GM21825 (cell line): ENCODE measurements around the gene OXCT1.
"Not testable (repeated sequence)": the region's sequence is repeated elsewhere in the genome, so short reads cannot be mapped to it uniquely, and the experiment has no call there.

Experiments
- ATAC-seq: cut with Tn5 transposase; IDR thresholded peaks from one replicate; pipeline ENCODE4 v1.9.1; 2021; ENCODE audit warnings: mild to moderate bottlenecking, moderate library complexity; ENCODE audit not compliant: unreplicated experiment

OXCT1 gene

GRCh38 chr5:41875121-41875520, 4.9 kb upstream of the OXCT1 start:
- no peak for ATAC-seq

DNA sequence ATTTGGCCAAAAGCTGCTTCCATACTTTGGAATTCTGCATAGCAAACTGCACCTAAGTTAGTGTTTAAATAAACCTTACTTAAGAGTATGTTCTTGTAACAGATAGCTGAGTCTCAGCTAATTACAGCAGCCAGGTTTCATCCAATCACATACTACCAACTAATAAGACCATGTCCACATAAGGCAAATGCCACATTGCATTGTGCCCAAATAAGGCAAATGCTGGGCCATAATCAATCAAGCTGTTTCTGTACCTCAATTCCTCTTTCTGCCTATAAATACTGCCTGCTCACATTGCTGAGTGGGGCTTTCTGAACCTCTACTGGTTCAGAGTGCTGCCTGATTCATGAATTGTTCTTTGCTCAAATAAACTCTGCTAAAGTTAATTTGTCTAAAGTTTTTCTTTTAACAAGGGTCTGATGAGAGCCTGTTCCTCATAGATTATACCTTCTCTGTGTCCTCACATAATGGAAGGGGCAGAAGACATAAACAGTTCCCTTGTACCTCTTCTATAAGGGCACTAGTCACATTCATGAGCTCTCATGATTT, 4.4 kb upstream of the OXCT1 start:
- ATAC-seq, result no peak

GRCh38 chr5:41871852-41872251, 1.6 kb upstream of the OXCT1 start:
- ATAC-seq, result no peak

- no peak for ATAC-seq
Observed at GRCh38 chr5:41870627-41871048, 413 bp upstream of the OXCT1 start.

DNA sequence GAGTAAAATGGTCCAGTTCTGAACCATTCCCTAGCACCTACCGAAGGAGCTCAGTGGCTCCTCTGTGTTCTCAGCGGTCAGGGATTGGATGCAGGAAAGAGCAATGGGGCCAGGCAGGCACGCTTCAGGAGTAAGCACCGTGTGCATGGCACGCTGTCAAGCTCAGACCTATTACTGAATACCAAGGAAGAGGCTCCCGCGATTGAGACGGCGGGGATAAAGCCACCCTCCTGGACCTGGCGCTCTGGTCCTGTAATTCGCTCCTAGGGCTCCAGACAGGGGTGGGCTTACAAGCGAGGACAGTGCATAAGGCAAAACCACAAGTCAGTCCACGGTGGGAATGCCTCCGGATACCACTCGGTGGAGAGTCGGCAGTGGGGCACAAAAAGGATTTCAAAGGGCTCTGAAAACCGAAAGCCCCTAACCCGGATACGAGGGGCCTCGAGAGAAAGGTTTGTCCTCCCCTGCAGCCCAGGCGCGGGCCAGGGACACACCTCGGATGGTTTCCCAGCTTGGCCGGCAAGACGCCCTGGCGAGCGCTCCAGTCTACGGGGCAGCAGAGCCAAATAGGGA, 988 bp downstream of the OXCT1 start:
- ATAC-seq, result no peak

GRCh38 chr5:41863871-41864486, 6.2 kb downstream of the OXCT1 start:
- ATAC-seq, result peak; percentile 56

DNA sequence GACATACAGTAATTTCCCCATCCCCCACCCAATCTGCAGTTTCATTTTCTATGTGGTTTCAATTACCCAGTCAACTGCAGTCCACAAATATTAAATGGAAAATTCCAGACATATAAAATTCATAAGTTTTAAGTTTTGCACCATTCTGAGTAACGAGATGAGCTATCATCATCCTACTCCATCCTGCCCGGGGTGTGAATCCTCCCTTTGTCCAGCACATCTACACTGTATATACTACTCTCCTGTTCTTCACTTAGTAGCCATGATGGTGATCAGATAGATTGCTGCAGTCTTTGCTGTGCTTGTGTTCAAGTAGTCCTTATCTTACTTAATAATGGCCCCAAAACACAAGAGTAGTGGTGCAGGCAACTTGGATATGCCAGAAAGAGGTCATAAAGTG, 11.3 kb downstream of the OXCT1 start:
- ATAC-seq, result no peak

DNA sequence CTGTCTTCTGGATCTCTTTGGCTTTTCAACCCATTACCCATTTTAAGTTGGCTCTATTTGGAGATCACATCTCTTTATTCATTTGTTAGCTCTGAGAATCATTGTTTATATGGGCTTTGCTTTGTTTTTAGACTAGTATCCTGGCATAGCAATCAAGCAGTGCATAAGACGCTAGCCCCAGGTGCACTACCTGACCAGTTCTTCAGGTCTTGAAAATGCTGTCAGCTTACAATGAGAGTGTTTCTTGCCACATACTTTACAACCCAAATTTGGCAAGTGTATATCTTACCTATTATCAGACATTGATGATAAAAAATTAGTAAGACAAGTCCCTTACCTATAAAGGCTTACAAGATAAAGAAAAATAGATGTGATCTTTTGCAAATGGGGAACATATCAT, 12.2 kb downstream of the OXCT1 start:
- no peak for ATAC-seq

- ATAC-seq, result peak; percentile 91
Observed at GRCh38 chr5:41856644-41857491, 13.4 kb downstream of the OXCT1 start.

GRCh38 chr5:41852293-41852692, 17.9 kb downstream of the OXCT1 start:
- no peak for ATAC-seq

DNA sequence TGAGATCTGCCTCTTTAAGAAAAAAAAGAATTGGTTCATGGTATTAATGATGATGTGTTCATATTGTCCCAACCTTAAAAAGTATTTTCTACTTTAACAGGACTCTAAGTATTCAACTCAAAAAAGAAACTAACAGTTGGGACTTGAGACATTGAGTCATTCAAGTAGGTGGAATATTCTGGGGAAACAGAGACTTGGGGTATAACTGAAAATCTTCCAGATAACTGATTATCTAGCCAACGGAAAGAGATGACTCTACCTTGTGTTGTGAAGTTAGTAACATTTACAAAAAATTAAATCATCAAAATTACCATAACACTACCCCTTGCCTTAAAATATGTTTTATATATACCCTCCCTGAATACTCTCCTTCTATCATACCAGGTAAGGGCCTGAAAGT, 19.1 kb downstream of the OXCT1 start:
- ATAC-seq, result no peak

GRCh38 chr5:41848983-41849382, 21.2 kb downstream of the OXCT1 start:
- no peak for ATAC-seq

DNA sequence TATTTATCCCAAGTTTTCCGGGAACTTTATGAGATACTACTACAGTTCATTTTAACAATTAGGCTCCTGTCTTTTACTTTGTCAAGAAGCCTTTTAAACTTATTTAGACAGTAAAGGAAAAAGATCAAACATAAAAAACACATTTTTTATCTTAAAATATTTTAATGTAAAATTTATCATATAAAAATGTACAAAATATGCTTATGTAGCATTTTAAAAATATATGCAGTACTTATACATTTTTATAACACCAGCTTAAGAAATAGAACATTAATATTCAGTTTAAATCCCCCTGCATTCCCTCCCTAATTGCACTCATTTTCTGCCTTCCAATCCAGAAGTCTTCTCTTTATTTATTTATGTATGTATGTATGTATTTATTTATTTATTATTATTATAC, 24.5 kb downstream of the OXCT1 start:
- ATAC-seq, result not testable (repeated sequence)

DNA sequence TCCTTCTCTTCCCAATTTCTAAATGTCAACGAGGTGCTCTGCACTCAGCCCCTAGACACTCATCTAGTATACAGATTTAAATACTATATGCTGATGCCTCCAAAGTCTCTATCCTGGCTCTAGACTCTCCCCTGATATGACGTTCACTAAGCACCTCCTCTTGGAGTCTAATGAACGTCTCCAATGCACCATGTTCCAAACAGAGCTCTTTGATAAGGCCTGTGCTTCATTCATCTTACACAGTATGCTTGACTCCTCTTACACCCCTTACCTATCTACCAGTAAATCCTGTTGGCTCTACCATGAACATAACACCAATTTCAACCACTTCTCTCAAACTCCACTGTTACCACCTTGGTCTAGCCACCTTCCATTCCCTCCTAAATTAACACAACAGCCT, 25.7 kb downstream of the OXCT1 start:
- ATAC-seq, result no peak

DNA sequence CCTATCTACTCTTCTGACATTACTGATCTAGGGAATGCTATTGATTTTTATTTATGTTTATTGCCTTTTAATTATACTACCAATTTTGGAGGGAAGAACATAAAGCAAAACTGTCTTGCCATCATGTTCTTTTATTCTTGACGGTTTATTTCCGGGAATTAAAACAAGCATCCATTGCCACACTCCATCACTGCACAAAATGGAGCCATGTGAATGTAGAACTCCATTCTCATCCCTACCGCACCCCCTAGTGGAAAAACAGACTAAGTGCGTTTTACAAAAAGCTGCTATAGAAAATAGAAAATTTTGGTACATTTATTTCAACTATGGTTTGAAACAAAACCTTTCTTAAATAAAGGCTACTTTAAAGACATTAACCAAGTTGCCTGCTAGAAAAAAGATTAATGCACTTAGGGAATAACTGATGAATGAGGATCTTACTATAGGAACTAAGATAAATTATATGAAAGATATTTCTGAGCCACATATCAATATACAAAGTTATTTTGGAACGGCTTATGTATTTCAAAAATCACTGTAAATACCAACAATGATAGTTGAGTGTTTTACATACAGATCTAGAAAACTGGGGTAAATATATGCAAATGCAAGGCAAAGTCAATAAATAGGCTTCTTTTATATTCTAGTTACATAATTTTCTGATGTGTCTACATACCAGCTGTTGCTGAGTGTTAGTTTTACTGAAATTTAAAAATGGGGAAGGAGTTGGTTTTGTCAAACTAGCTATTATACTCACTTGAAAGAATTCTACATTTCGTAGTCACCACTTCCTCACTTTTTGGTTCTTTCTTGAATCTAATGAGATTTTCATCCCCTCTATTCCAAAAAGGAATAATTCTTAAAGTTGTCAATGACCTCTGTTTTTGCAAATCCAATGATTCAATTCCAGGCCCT, 26.5 kb downstream of the OXCT1 start:
- no peak for ATAC-seq

DNA sequence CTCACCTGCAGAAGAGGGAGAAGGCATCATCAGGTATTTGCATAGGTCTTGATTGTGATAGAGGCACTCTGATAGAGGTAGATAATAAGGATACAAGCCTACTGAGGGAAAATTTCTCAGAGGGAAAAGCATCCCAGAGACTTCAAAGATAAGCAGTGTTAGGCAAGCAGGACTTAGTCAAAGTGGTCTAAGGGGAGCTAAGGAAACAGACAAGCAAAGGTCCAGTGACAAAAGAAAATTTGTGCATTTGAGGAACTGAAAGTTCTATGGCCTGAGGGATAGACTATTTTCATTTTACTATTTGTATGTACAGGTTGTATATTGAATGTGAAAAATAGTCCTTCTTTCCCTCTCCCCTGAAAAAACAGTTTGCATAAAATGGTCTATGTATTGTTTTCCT, 27.4 kb downstream of the OXCT1 start:
- peak; percentile 87 for ATAC-seq

DNA sequence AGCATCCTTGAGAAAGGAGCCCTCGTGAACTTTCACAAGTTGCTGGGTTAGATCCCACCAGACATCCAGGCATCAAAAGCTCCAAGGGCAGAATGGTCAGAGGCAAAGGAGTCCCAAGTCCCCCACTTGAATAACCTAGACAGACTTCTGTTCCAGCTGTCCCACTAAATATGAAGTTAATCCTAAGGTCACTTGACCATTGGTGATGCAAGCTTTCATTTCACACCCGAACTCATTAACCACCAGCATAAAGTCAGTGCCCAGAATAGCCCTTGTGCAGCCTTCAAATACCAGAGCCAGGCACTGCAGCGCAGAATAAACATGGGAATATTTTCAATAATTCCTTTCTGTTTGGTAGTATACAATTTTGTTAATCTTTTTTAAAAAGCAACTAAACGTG, 28.9 kb downstream of the OXCT1 start:
- no peak for ATAC-seq

DNA sequence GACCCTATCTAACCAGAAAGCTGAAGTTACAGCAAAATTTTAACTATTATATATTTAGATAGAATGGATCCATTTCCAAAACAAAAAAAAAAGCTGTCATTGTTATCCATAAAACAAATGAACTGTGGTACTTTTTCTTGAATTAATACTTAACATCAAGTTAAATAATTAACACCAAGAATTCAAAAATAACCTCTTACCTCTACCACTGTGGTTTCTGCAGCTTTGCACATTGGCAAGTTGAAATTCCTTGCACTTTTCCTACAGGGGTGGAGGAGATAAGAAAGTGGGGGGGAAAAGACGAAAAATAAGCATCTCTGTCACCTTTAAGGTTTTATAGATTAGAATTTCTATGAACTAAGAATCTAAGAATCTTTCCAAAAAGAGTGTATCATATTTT, 30.0 kb downstream of the OXCT1 start:
- ATAC-seq, result no peak

DNA sequence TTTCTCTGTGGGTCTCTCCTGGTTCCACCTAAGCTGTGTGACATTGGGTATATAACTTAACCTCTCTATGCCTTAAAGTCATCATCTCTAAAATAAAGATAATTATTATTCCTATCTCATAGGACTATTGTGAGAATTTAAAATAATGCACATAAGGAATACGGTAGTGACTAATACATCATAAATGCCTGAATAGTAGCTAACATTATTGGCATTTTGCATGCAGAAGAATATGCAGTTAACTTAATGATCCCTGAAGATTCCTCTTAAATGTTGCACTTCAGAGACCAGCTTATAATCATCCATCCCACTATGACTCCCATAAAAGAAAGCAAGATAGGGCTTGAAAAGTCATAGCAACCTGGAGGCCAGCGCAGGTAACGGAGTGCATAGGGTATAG, 32.4 kb downstream of the OXCT1 start:
- ATAC-seq, result no peak

DNA sequence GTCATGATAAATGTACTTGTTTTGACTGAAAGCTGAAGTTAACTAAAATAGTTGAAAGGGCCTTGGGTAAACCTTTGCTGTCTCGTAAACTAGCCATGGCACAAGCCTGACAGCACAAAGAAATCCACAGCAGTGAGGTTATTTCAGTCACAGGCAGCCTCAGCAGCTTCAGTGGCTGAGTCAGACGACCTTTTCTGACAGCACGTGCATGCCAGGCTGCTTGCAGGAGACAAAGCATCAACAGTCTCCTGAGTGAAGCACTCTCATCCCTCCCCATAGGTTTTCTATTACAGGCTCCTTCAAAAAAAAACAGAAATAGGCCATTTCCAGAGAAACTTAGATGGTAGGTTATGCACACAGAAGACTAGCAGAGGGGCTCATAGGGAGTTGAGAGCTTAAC, 34.6 kb downstream of the OXCT1 start:
- no peak for ATAC-seq

- ATAC-seq, result no peak
Observed at GRCh38 chr5:41834506-41834905, 35.7 kb downstream of the OXCT1 start.
